HG03432 (cell line): ENCODE measurements around the gene BEX2.

Source experiments
- ATAC-seq: cut with Tn5 transposase; IDR thresholded peaks from one replicate; pipeline ENCODE4 v1.9.1; 2021; ENCODE audit warnings: mild to moderate bottlenecking, moderate library complexity; ENCODE audit not compliant: unreplicated experiment

BEX2 gene

GRCh38 chrX:103274284-103274683 is 36.5 kb downstream of the BEX2 start:
- ATAC-seq, result no peak
